K562 (cell line): ENCODE results near the gene DUS4L. TPM values are rescaled to one million over a fixed set of nuclear protein-coding genes. Genes with fewer than 3 reads are reported as not detected.

ENCODE experiments used
- ATAC-seq: fragments of 200-7000 bp; cut with Tn5 transposase; 3 replicates; pipeline ENCODE4 v1.9.1; 2020; ENCODE audit warnings: moderate library complexity
- BruUV-seq: library from RNA; stranded (reverse); fragments of 400-500 nt; replicated peaks from 2 replicates; lab custom pipeline; 2021; lab: Mats Ljungman, UMichigan
- CTCF ChIA-PET: fragments of 300-600 bp; formaldehyde crosslinking; extraction: SDS; loops from one replicate; lab custom pipeline; 2021; ENCODE audit warnings: low intra/inter-chr PET ratio; lab: Yijun Ruan, JAX
- POLR2A ChIA-PET: fragments of 300-600, 350-650 bp; sonication (Branson Sonifier 250); formaldehyde crosslinking; extraction: SDS; loops from one replicate; lab custom pipeline; 2021; ENCODE audit warnings: antibody characterized with exemption, inconsistent platforms; lab: Yijun Ruan, JAX
- DNase-seq, 4 experiments: peaks; one replicate each; pipeline versions ENCODE4 v3.0.0 to v3.0.0-alpha.2; 2011 to 2018; ENCODE audit warnings: low spot score in 3 of 4, mixed read lengths in 3 of 4; ENCODE audit errors: extremely low read depth in 1 of 4
- FAIRE-seq: peaks from 2 replicates; lab custom pipeline; 2011; peaks lifted over from hg19 to GRCh38; lab: Jason Lieb, UNC
- H2AFZ ChIP-seq: 2 replicates; pipeline ENCODE4 v1.6.0; 2011; ENCODE audit warnings: low read depth, low read length, control low read depth, inconsistent platforms
- H3K27ac ChIP-seq: fragments of 200-600 bp; 3 replicates; pipeline ENCODE4 v1.8.0; 2011; ENCODE audit warnings: low read depth, mild to moderate bottlenecking, control low read depth, inconsistent platforms, low read length, moderate library complexity, mixed read lengths; ENCODE audit errors: extremely low read depth
- H3K27me3 ChIP-seq, 2 experiments: fragments of 300-600 bp in 1 of 2; 2 replicates in 1 of 2; 3 replicates in 1 of 2; pipeline versions ENCODE4 v1.6.0 to v1.8.0; 2011; ENCODE audit warnings: inconsistent platforms in 2 of 2, low read length in 2 of 2, mild to moderate bottlenecking in 1 of 2, mixed read lengths in 1 of 2, moderate library complexity in 1 of 2; ENCODE audit not compliant: control insufficient read depth in 2 of 2, insufficient read depth in 2 of 2
- H3K36me3 ChIP-seq: fragments of 300-600 bp; 3 replicates; pipeline ENCODE4 v1.8.0; 2011; ENCODE audit warnings: mild to moderate bottlenecking, low read length, inconsistent platforms; ENCODE audit not compliant: control insufficient read depth, insufficient read depth
- H3K4me1 ChIP-seq, 2 experiments: fragments of 200-600 bp in 1 of 2; replicated peaks in 1 of 2; 2 replicates in 1 of 2; 3 replicates in 1 of 2; pipeline versions ENCODE4 v1.5.1 to v1.8.0; 2011; ENCODE audit warnings: inconsistent platforms in 2 of 2, low read length in 2 of 2, mild to moderate bottlenecking in 1 of 2, mixed read lengths in 1 of 2, moderate library complexity in 1 of 2; ENCODE audit not compliant: control insufficient read depth in 2 of 2, insufficient read depth in 2 of 2
- H3K4me2 ChIP-seq: 2 replicates; pipeline ENCODE4 v1.6.1; 2011; ENCODE audit warnings: low read length, control low read depth, inconsistent platforms, mixed read lengths; ENCODE audit not compliant: insufficient read depth
- H3K4me3 ChIP-seq: fragments of 200-600 bp; sonication (generic), shearing (Covaris generic); 2 replicates; pipeline ENCODE4 v1.5.1; 2016; ENCODE audit warnings: control low read depth, inconsistent platforms
- H3K79me2 ChIP-seq: fragments of 200-600 bp; 3 replicates; pipeline ENCODE4 v1.8.0; 2011; ENCODE audit warnings: low read length, inconsistent platforms; ENCODE audit not compliant: control insufficient read depth, insufficient read depth
- H3K9ac ChIP-seq, 2 experiments: 2 replicates each; pipeline versions ENCODE4 v1.6.0 to v1.6.1; 2011; ENCODE audit warnings: low read depth in 2 of 2, low read length in 2 of 2, control low read depth in 1 of 2, inconsistent platforms in 1 of 2, mild to moderate bottlenecking in 1 of 2, mixed read lengths in 1 of 2; ENCODE audit not compliant: insufficient read depth in 1 of 2
- H3K9me1 ChIP-seq: one replicate; pipeline ENCODE4 v1.6.0; 2011; ENCODE audit warnings: inconsistent platforms, mild to moderate bottlenecking, low read length, moderate library complexity; ENCODE audit not compliant: control insufficient read depth, insufficient read depth
- H3K9me3 ChIP-seq: replicated peaks from 2 replicates; pipeline ENCODE4 v1.5.1; 2011; ENCODE audit warnings: low read depth, low read length, inconsistent platforms; ENCODE audit not compliant: control insufficient read depth, insufficient read depth
- H4K20me1 ChIP-seq: replicated peaks from 2 replicates; pipeline ENCODE4 v1.6.1; 2011; ENCODE audit warnings: low read length, inconsistent platforms, mixed read lengths; ENCODE audit not compliant: control insufficient read depth, insufficient read depth
- EZH2 ChIP-seq: IDR thresholded peaks from 2 replicates; pipeline ENCODE4 v1.6.1; 2012; ENCODE audit warnings: low read depth, mild to moderate bottlenecking, inconsistent platforms, low read length, borderline replicate concordance
- GABPB1 ChIP-seq: sonication (generic); formaldehyde crosslinking; IDR thresholded peaks from 2 replicates; pipeline ENCODE4 v1.8.0; 2022; ENCODE audit warnings: mild to moderate bottlenecking, missing genetic modification reagents
- KAT8 ChIP-seq: fragments of 450-650 bp; IDR thresholded peaks from 2 replicates; pipeline ENCODE4 v1.6.1; 2016; ENCODE audit warnings: low read depth, mild to moderate bottlenecking
- MEF2D ChIP-seq: conservative IDR thresholded peaks from 2 replicates; pipeline ENCODE4 v1.6.1; 2016; ENCODE audit warnings: low read depth, missing genetic modification characterization, missing compliant biosample characterization
- MIER1 ChIP-seq: fragments of 450-650 bp; IDR thresholded peaks from 2 replicates; pipeline ENCODE4 v1.6.1; 2016; ENCODE audit warnings: antibody characterized with exemption, mild to moderate bottlenecking, low read depth
- RFX1 ChIP-seq: fragments of 450-650 bp; IDR thresholded peaks from 2 replicates; pipeline ENCODE4 v1.6.1; 2016; ENCODE audit warnings: mild to moderate bottlenecking, moderate library complexity
- YY1 ChIP-seq, 3 experiments: IDR thresholded peaks; 2 replicates each; pipeline ENCODE4 v1.6.1; 2011; ENCODE audit warnings: low read length in 2 of 3, mild to moderate bottlenecking in 2 of 3, moderate library complexity in 2 of 3, borderline replicate concordance in 1 of 3, control low read depth in 1 of 3, low read depth in 1 of 3; ENCODE audit not compliant: insufficient read depth in 3 of 3, insufficient replicate concordance in 2 of 3, control insufficient read depth in 1 of 3, insufficient read length in 1 of 3; ENCODE audit errors: extremely low read depth in 1 of 3
- ZNF436 ChIP-seq: fragments of 250-450, 450-650 bp; sonication (Bioruptor Pico); formaldehyde crosslinking; IDR thresholded peaks from 2 replicates; pipeline ENCODE4 v1.7.0; 2020; ENCODE audit warnings: mild to moderate bottlenecking
- ZNF778 ChIP-seq: fragments of 450-650 bp; formaldehyde crosslinking; IDR thresholded peaks from 2 replicates; pipeline ENCODE4 v1.4.0; 2020; ENCODE audit warnings: mild to moderate bottlenecking, moderate library complexity
- WGBS: fragments of 100-300 bp; shearing (Covaris generic); methylation state at CpG from one replicate; pipeline ENCODE4 v1.1.6; 2016; ENCODE audit warnings: low coverage, mixed read lengths; ENCODE audit not compliant: insufficient coverage; ENCODE audit errors: missing lambda C conversion rate; 5-methylcytosine and 5-hydroxymethylcytosine counted together
- in situ Hi-C: fragments of 300-500 bp; cut with MboI; formaldehyde crosslinking; loops from 4 replicates; pipeline ENCODE4 v1.15.0; 2018; ENCODE audit warnings: inconsistent platforms, mixed read lengths
- intact Hi-C: fragments of 100-400 bp; cut with micrococcal nuclease; formaldehyde crosslinking; loops from 2 replicates; pipeline ENCODE4 v1.14.2; 2022
- polyA plus RNA-seq, 8 experiments: library from polyadenylated mRNA; depleted of rRNA in 4 of 8; stranded (reverse) in 5 of 8; unstranded in 3 of 8; fragments of >200 nt; fragmentation: Nextera tagmentation in 2 of 8; fragmentation: Illumina TruSeq in 1 of 8; extraction: Ambion mirVana in 2 of 8; extraction: Trizol in 1 of 8; gene quantifications; 2 replicates each; pipeline versions ENCODE4 v1.2.1 to v1.2.3, GENCODE V29; 2011 to 2014; ENCODE audit warnings: inconsistent platforms in 1 of 8, missing spikeins in 1 of 8
- total RNA-seq, 7 experiments: library from RNA; depleted of rRNA in 6 of 7; stranded (reverse); fragments of >200 nt in 6 of 7; fragmentation: Illumina TruSeq in 2 of 7; extraction: Trizol in 2 of 7; gene quantifications; 2 replicates each; pipeline versions ENCODE4 v1.2.1 to v1.2.3, GENCODE V29; 2011 to 2021; ENCODE audit warnings: low replicate concordance in 1 of 7
- TF ChIP-seq, protein P1 (sequence below): sonication (generic); formaldehyde crosslinking; IDR thresholded peaks from 2 replicates; pipeline ENCODE4 v1.8.0; 2022; ENCODE audit warnings: mild to moderate bottlenecking, missing genetic modification reagents
- TF ChIP-seq, protein P2 (sequence below): IDR thresholded peaks from 2 replicates; pipeline ENCODE4 v1.6.1; 2011; ENCODE audit warnings: borderline replicate concordance, low read depth, mild to moderate bottlenecking, moderate library complexity, low read length; ENCODE audit not compliant: insufficient read depth, poor library complexity, severe bottlenecking
- TF ChIP-seq, protein P3 (sequence below): fragments of 250-450 bp; sonication (Bioruptor Pico); IDR thresholded peaks from 2 replicates; pipeline ENCODE4 v1.5.0; 2022; ENCODE audit warnings: mild to moderate bottlenecking

Gene DUS4L
- total and polyA plus RNA-seq, 9 of the 15 experiments (the other 6 are each of a cell fraction or from before 2014, with no cell fraction given), result 12.2 to 33.6 (median 28.6) TPM

DNA sequence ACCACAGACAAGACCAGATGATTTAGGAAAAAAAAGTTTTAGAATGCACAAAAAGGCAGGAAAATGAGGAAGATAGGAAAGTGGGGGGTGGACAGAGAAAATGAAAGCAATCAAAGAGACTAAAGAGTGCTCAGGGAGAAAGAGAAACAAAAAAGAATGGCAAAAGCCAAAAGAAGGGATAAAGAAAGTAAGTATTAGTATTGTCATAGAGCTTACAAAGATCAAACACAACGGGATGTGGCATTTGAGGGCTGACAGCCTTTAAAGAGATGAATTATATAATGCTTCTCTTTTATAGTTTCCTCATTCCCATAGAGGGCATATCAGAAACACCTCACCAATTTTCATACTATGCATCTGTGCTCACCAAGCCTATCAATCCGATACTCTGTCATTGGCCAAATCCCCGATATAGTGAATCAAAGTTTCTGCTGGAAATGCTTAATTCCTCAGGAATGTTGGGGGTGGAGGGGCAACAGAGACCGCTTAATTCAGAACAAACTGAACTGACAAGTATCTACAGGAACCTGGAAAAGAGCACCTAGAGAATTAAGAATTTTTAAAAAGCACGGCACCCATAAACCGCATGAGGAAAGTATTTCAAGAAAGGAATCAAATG is 2.8 kb upstream of the DUS4L start (continued):
- TF ChIP-seq, protein P1, sequence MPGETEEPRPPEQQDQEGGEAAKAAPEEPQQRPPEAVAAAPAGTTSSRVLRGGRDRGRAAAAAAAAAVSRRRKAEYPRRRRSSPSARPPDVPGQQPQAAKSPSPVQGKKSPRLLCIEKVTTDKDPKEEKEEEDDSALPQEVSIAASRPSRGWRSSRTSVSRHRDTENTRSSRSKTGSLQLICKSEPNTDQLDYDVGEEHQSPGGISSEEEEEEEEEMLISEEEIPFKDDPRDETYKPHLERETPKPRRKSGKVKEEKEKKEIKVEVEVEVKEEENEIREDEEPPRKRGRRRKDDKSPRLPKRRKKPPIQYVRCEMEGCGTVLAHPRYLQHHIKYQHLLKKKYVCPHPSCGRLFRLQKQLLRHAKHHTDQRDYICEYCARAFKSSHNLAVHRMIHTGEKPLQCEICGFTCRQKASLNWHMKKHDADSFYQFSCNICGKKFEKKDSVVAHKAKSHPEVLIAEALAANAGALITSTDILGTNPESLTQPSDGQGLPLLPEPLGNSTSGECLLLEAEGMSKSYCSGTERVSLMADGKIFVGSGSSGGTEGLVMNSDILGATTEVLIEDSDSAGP (CRISPR knock-in tag), result no peak
- TF ChIP-seq RFX1, result no peak

DNA sequence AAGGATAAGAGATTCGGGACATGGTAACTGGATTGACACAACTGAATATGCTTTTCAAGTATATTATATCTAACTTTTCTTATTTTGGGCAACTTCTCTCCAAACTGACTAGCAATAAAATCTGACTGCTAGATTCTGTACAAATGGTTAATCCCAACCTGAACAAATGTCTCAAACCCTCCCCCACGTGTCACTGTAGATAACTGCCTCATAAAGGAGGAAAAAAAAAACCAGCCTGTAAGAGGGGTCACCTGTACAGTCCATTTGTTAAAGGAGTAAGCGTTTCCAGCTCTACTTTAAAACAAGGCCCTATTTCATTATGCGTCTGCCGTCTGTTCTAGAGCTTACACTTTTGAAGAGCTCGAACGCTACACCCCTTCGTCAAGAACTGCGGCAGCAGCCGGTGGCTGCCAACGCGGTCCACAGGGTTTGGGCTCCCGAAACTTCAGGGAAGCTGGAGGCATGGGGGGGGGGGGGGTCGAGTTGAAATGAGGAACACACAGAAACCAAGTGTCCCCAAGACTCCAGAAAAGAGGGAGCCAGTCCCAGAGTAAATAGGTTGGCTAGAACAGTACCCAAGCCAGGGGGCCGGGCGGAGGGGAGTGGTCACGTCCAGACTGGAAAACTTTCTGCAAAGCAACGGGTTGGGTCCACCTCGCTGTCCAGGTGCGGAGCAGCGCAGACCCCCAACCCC is 543 bp upstream of the DUS4L start:
- peak; percentile 66 to 76 (median 73) for DNase-seq
- in situ Hi-C loops, result no loop called here
- intact Hi-C loops, result loop anchor here (5.0 kb wide), 1 partner anchor 101 kb away; no protein-coding TSS in a partner anchor
- peak overlapping the region; percentile 74 for H3K4me3 ChIP-seq
- H3K4me2 ChIP-seq, result peak overlapping the region; percentile 89
- peak overlapping the region; percentile 98 for H2AFZ ChIP-seq
- ChIA-PET POLR2A (interaction anchor here (0.6 to 3.7 kb wide), 13 partner anchors 9 to 394 kb away, joined by 3 to 16 read pairs (median 5); partner anchors contain the start of genes BCAP29 and HBP1), CTCF (no interaction called here)
- peak; percentile 86 for ATAC-seq
- peaks cover 70% of the 10 kb centered on the region for H3K79me2 ChIP-seq
- no peaks in the 10 kb centered on the region for H3K27me3 ChIP-seq
- H3K4me1 ChIP-seq, result peaks cover 10 to 27% of the 10 kb centered on the region in 2 experiments; a peak in 4 of 5 replicates
- under 1% methylated on average over 21 of the region's 21 CpGs for WGBS
- no TSS peak for BruUV-seq
- no peaks in the 10 kb centered on the region for H3K9me1 ChIP-seq
- H3K36me3 ChIP-seq, result peaks cover 29% of the 10 kb centered on the region
- H3K9ac ChIP-seq, result peak overlapping the region; percentile 92 to 99
- H4K20me1 ChIP-seq, result peaks cover 6% of the 10 kb centered on the region; the same call in 1 of the 2 replicates
- no peaks in the 10 kb centered on the region for H3K9me3 ChIP-seq
- FAIRE-seq, result no peak
- H3K27ac ChIP-seq, result peak overlapping the region; percentile 81
- TF ChIP-seq GABPB1 (CRISPR knock-in tag) (0 out of 2 replicates have a peak, but pooled peaks have one; percentile 62), MIER1 (no peak; the same call in 1 of the 2 replicates), MEF2D (no peak), KAT8 (no peak), ZNF778 (CRISPR knock-in tag) (no peak), EZH2 (no peak), ZNF436 (CRISPR knock-in tag) (no peak), YY1 (IDR thresholded peaks at IDR 0.05; ENCODE audit: borderline replicate concordance in 1 of 3, control insufficient read depth in 1 of 3, extremely low read depth in 1 of 3, insufficient read depth in 3 of 3, insufficient read length in 1 of 3, insufficient replicate concordance in 2 of 3, low read depth in 1 of 3, low read length in 2 of 3) (no peak)
- TF ChIP-seq, protein P2, sequence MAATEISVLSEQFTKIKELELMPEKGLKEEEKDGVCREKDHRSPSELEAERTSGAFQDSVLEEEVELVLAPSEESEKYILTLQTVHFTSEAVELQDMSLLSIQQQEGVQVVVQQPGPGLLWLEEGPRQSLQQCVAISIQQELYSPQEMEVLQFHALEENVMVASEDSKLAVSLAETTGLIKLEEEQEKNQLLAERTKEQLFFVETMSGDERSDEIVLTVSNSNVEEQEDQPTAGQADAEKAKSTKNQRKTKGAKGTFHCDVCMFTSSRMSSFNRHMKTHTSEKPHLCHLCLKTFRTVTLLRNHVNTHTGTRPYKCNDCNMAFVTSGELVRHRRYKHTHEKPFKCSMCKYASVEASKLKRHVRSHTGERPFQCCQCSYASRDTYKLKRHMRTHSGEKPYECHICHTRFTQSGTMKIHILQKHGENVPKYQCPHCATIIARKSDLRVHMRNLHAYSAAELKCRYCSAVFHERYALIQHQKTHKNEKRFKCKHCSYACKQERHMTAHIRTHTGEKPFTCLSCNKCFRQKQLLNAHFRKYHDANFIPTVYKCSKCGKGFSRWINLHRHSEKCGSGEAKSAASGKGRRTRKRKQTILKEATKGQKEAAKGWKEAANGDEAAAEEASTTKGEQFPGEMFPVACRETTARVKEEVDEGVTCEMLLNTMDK, result no peak
- TF ChIP-seq, protein P3, sequence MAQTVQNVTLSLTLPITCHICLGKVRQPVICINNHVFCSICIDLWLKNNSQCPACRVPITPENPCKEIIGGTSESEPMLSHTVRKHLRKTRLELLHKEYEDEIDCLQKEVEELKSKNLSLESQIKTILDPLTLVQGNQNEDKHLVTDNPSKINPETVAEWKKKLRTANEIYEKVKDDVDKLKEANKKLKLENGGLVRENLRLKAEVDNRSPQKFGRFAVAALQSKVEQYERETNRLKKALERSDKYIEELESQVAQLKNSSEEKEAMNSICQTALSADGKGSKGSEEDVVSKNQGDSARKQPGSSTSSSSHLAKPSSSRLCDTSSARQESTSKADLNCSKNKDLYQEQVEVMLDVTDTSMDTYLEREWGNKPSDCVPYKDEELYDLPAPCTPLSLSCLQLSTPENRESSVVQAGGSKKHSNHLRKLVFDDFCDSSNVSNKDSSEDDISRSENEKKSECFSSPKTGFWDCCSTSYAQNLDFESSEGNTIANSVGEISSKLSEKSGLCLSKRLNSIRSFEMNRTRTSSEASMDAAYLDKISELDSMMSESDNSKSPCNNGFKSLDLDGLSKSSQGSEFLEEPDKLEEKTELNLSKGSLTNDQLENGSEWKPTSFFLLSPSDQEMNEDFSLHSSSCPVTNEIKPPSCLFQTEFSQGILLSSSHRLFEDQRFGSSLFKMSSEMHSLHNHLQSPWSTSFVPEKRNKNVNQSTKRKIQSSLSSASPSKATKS (CRISPR knock-in tag), result no peak
